Stimulated activated CD8-positive, alpha-beta memory T cell treated with anti-CD3 and anti-CD28 coated beads, Interleukin-7, amount 100 ng/mL, for 48 hours (primary cell): ENCODE measurements around the gene SULT1A1.
A peak's percentile ranks its signal among the peaks of the same experiment; 100 is the strongest.
"Not testable (repeated sequence)": the region's sequence is repeated elsewhere in the genome, so short reads cannot be mapped to it uniquely, and the experiment has no call there.

Experiments
- DNase-seq, 2 donors: peaks; one replicate each; pipeline ENCODE4 v3.0.0-alpha.2; 2020; ENCODE audit warnings: low read depth in 1 of 2; ENCODE audit errors: extremely low read depth in 1 of 2

The SULT1A1 gene

GRCh38 chr16:28609631-28610594 is at the start of gene SULT1A1:
SULT1A1 (minus strand) TSS chr16:28610044; CDS start chr16:28608855, 1,189 bp downstream.
- no peak for DNase-seq

- not testable (repeated sequence) for DNase-seq
Measured at GRCh38 chr16:28639959-28640358, 30.1 kb upstream of the SULT1A1 start.

- not testable (repeated sequence) for DNase-seq
Measured at GRCh38 chr16:28638359-28638758, 28.5 kb upstream of the SULT1A1 start.

- DNase-seq, result not testable (repeated sequence)
Measured at GRCh38 chr16:28637765-28638164, 27.9 kb upstream of the SULT1A1 start, which contains the start of gene NPIPB8. NPIPB8 (plus strand) TSS chr16:28638065; CDS start chr16:28638361, 296 bp downstream.

- DNase-seq, result not testable (repeated sequence)
Measured at GRCh38 chr16:28636093-28636823, 26.4 kb upstream of the SULT1A1 start.

GRCh38 chr16:28630905-28631304 is 21.1 kb upstream of the SULT1A1 start:
- DNase-seq, result not testable (repeated sequence)

GRCh38 chr16:28623172-28623711 is 13.4 kb upstream of the SULT1A1 start:
- DNase-seq, result peak; percentile 53 to 59

GRCh38 chr16:28622532-28623171 is 12.8 kb upstream of the SULT1A1 start:
- DNase-seq, result not testable (repeated sequence)

GRCh38 chr16:28621481-28622155 is 11.8 kb upstream of the SULT1A1 start:
- no peak for DNase-seq

- DNase-seq, result not testable (repeated sequence)
Measured at GRCh38 chr16:28620316-28620715, 10.5 kb upstream of the SULT1A1 start.

- no peak for DNase-seq
Measured at GRCh38 chr16:28617874-28618273, 8.0 kb upstream of the SULT1A1 start.

GRCh38 chr16:28616636-28617035 is 6.8 kb upstream of the SULT1A1 start:
- DNase-seq, result no peak

GRCh38 chr16:28616224-28616577 is 6.4 kb upstream of the SULT1A1 start:
- not testable (repeated sequence) for DNase-seq

- not testable (repeated sequence) for DNase-seq
Measured at GRCh38 chr16:28615486-28616223, 5.8 kb upstream of the SULT1A1 start.

GRCh38 chr16:28614561-28614960 is 4.7 kb upstream of the SULT1A1 start:
- not testable (repeated sequence) for DNase-seq

GRCh38 chr16:28613912-28614311 is 4.1 kb upstream of the SULT1A1 start:
- not testable (repeated sequence) for DNase-seq

- not testable (repeated sequence) for DNase-seq
Measured at GRCh38 chr16:28612359-28613280, 2.8 kb upstream of the SULT1A1 start.

- no peak for DNase-seq
Measured at GRCh38 chr16:28610595-28611191, 849 bp upstream of the SULT1A1 start.
